Activated CD8-positive, alpha-beta memory T cell treated with anti-CD3 and anti-CD28 coated beads, Interleukin-2, amount 50 U/mL, for 24 hours (primary cell): ENCODE measurements around the gene MSRB3.
"Not testable (repeated sequence)": the region's sequence is repeated elsewhere in the genome, so short reads cannot be mapped to it uniquely, and the experiment has no call there.

Experiments used
- DNase-seq: peaks from one replicate; pipeline ENCODE4 v3.0.0-alpha.2; 2020; ENCODE audit errors: extremely low read depth

The MSRB3 gene

GRCh38 chr12:65287426-65287825, 8.9 kb downstream of the MSRB3 start:
- no peak for DNase-seq

- DNase-seq, result no peak
These were observed 13.8 kb downstream of the MSRB3 start for GRCh38 chr12:65292241-65292640.

GRCh38 chr12:65293735-65294134, 15.3 kb downstream of the MSRB3 start:
- no peak for DNase-seq

GRCh38 chr12:65294641-65295262, 16.3 kb downstream of the MSRB3 start:
- no peak for DNase-seq

- DNase-seq, result no peak
These were observed 18.2 kb downstream of the MSRB3 start for GRCh38 chr12:65296508-65297265.

GRCh38 chr12:65300097-65300496, 21.6 kb downstream of the MSRB3 start:
- DNase-seq, result no peak

- DNase-seq, result no peak
These were observed 22.3 kb downstream of the MSRB3 start for GRCh38 chr12:65300679-65301349.

- no peak for DNase-seq
These were observed 24.4 kb downstream of the MSRB3 start for GRCh38 chr12:65302891-65303290.

- DNase-seq, result no peak
These were observed 27.0 kb downstream of the MSRB3 start for GRCh38 chr12:65305346-65305950.

- DNase-seq, result no peak
These were observed 28.1 kb downstream of the MSRB3 start for GRCh38 chr12:65306366-65307168.

GRCh38 chr12:65307169-65307501, 28.7 kb downstream of the MSRB3 start:
- DNase-seq, result no peak

- DNase-seq, result no peak
These were observed 29.5 kb downstream of the MSRB3 start for GRCh38 chr12:65308006-65308405.

- DNase-seq, result no peak
These were observed 30.2 kb downstream of the MSRB3 start for GRCh38 chr12:65308601-65309071.

GRCh38 chr12:65311260-65311659, 32.8 kb downstream of the MSRB3 start:
- DNase-seq, result no peak

- no peak for DNase-seq
These were observed 35.3 kb downstream of the MSRB3 start for GRCh38 chr12:65313719-65314317.

- not testable (repeated sequence) for DNase-seq
These were observed 36.8 kb downstream of the MSRB3 start for GRCh38 chr12:65315238-65315637.

- DNase-seq, result no peak
These were observed 39.8 kb downstream of the MSRB3 start for GRCh38 chr12:65318186-65318685.

GRCh38 chr12:65319688-65320200, 41.3 kb downstream of the MSRB3 start:
- DNase-seq, result no peak

GRCh38 chr12:65323070-65323469, 44.6 kb downstream of the MSRB3 start:
- DNase-seq, result no peak

- no peak for DNase-seq
These were observed 45.6 kb downstream of the MSRB3 start for GRCh38 chr12:65324056-65324455.

GRCh38 chr12:65324551-65324950, 46.1 kb downstream of the MSRB3 start:
- no peak for DNase-seq
